Stimulated activated CD8-positive, alpha-beta memory T cell treated with anti-CD3 and anti-CD28 coated beads, Interleukin-15, amount 100 ng/mL, for 48 hours (primary cell): ENCODE results near the gene PHKG1.
"Not testable (repeated sequence)": the region's sequence is repeated elsewhere in the genome, so short reads cannot be mapped to it uniquely, and the experiment has no call there.

ENCODE experiments used
- DNase-seq, 2 donors: peaks; one replicate each; pipeline ENCODE4 v3.0.0-alpha.2; 2020; ENCODE audit warnings: low read depth in 2 of 2

PHKG1 gene

GRCh38 chr7:56045758-56046157 is 47.0 kb downstream of the PHKG1 start:
- DNase-seq = not testable (repeated sequence)

- DNase-seq = no peak
Measured at GRCh38 chr7:56040730-56041129, 52.0 kb downstream of the PHKG1 start.

GRCh38 chr7:56033671-56034432 is 58.9 kb downstream of the PHKG1 start:
- peak; percentile 60 to 68 for DNase-seq

GRCh38 chr7:56032578-56032977 is 60.2 kb downstream of the PHKG1 start:
- not testable (repeated sequence) for DNase-seq

GRCh38 chr7:56031556-56031955 is 61.2 kb downstream of the PHKG1 start:
- not testable (repeated sequence) for DNase-seq

- no peak for DNase-seq
Measured at GRCh38 chr7:56030340-56030739, 62.4 kb downstream of the PHKG1 start.
